AG08396 (cell line): ENCODE measurements around the gene MAML1.
A peak's percentile ranks its signal among the peaks of the same experiment; 100 is the strongest.
"Not testable (repeated sequence)": the region's sequence is repeated elsewhere in the genome, so short reads cannot be mapped to it uniquely, and the experiment has no call there.

Source experiments
- DNase-seq: peaks from one replicate; pipeline ENCODE4 v3.0.0; 2012; ENCODE audit warnings: low spot score, mixed read lengths

Gene MAML1

DNA sequence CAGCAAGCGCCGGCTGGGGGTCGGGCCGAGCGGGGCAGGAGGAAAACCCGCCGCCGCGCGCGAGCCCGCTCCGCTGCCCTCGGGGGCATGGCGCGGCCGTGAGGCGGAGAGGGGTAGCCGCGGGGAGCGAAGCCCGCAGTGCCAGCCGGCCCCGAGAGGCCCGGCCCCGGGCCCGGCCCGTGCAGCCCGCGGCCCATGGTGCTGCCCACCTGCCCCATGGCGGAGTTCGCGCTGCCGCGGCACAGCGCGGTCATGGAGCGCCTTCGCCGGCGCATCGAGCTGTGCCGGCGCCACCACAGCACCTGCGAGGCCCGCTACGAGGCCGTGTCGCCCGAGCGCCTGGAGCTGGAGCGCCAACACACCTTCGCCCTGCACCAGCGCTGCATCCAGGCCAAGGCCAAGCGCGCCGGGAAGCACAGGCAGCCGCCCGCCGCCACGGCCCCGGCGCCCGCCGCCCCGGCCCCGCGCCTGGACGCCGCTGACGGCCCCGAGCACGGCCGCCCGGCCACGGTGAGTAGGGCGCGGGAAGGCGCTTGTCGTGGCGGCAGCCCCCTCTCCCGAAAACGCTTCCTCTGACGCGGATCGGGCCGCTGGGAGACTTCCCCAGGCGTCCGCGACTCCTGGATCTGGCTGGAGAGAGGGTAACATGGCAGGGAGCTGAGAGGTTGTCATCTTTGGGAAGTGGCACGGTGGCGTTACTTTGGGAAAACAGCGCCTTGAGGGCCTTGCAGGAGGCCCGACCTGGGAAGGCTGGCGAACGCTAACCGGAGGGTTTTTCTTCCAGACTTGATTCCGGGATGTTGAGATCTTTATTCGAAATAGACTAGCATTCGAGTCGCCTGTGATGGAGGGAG, 523 bp downstream of the MAML1 start:
- DNase-seq = peak; percentile 63

DNA sequence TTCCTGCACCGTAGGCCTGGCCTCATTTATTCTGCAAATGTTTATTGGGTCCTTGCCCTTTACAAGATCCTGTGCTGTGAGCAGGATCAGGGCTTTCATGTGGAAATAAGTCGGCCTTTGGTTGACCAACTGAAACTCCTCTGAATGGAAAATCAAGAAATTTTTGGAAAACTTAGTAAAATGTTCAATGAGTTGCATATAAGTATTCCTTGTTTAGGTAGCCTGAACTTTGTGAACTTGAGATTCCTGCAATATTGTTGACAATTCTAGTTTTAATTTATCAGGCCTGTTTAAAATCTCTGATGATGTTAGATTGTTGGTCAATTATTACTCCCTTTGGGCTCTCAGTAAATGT, 1.1 kb downstream of the MAML1 start:
- DNase-seq = no peak

DNA sequence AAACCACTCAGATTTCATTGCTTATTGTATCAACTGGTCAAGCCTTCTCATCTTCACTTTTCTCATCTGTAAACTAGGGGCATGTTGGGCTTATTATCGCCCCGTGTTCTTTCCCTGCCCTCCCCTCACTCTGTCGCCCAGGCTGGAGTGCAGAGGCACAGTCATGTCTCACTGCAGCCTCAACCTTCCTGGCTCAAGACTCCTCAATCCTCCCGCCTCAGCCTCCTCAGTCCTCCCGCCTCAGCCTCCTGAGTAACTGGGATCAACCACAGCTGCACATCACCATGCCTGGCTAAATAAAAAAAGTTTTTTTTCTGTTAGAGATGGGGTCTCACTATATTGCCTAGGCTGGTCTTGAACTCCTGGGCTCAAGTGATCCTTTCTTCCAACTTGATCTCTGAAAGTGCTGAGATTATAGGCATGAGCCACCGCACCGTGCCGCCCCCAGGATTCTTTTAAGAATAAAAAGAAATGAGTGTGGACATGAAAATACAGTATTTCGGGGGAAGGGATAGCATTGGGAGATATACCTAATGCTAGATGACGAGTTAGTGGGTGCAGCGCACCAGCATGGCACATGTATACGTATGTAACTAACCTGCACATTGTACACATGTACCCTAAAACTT, 2.0 kb downstream of the MAML1 start:
- DNase-seq = no peak

DNA sequence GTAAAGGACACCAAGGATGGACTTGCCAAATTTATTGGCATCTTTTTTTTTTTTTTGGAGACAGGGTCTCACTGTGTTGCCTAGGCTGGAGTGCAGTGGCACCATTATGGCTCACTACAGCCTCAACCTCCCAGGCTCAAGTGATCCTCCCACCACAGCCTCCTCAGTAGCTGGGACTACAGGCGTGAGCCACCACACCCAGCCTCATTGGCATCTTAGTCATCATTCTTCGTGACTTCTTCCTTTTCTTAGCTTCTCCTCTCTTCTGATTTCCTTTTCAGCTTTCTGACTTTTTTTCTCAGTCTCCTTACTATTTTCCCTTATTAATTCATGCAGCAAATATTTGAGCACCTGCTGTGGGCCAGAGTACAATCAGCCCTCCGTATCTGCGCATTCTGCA, 6.1 kb downstream of the MAML1 start:
- DNase-seq = no peak

DNA sequence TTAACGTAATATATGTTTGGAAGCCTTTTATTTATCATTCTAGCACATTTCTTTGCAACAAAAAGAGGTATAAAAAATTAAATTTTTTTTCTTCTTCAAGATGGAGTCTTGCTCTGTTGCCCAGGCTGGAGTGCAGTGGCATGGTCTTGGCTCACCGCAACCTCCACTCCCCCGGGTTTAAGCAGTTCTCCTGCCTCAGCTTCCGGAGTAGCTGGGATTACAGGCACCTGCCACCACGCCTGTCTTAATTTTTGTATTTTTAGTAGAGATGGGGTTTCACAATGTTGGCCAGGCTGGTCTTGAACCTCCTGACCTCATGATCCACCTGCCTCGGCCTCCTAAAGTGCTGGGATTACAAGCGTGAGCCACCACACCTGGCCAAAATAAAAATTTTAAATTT, 11.5 kb downstream of the MAML1 start:
- DNase-seq = not testable (repeated sequence)

GRCh38 chr5:179746872-179747271, 14.2 kb downstream of the MAML1 start:
- DNase-seq = no peak

GRCh38 chr5:179747811-179748210, 15.2 kb downstream of the MAML1 start:
- no peak for DNase-seq

DNA sequence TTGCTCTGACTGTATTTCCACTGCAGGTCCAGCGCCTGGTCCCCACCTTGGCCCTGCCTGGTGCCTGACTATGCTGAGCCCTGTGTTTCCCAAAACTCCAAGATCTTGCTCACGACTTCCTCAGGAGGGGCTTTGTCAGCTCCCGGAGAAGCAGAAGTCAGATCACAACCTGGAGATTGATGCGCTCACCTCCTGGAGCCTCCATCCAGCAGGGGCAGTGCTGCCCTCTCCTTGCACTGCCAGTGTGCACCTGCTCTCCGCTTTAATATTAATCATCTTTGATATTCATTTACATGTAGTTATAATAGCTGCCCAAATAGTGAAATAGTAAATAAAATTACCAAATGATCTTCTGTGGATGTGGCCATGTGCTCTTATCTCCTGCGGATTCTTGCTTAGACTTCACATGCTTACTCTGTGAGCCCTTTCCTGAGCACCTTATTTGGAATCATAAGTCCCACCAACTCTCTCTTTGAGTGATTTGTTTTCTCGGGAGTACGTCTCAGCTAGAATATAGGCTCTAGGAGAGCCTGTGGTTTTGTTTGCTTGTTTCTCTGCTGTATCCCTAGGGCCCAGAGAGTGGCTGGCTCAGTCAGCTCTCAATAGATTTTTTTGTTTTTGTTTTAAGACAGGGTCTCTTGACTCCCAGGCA, 17.4 kb downstream of the MAML1 start:
- DNase-seq = no peak

DNA sequence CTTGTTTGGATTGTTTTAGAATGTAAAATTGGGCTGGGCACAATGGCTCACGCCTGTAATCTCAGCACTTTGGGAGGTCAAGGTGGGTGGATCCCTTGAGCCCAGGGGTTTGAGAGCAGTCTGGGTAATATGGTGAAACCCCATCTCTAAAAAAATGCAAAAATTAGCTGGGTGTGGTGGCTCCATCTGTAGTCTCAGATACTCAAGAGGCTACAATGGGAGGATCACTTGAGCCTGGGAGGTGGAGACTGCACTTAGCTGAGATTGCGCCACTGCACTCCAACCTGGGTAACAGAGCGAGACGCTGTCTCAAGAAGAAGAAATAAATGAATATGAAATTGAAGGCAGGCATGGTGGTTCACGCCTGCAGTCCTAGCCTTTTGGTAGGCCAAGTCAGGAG, 21.3 kb downstream of the MAML1 start:
- DNase-seq = no peak

DNA sequence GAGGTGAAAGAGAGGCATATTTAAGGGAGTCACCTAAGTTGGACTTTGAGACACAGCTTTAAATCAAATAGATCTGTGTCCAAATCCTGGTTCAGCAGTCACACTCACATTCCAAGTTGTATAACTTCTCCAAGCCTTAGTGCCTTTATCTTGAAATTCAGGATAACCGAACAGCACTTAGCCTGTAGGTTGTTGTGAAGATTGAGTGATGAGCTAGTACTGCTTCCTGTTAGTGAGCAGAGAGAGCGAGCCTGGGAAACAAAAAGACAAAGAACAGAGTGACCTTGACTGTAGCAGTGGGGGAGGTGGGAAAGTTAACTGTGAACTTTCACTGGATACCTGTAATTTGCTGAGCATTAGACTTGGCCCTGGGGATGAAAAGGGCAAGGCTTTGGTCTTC, 22.4 kb downstream of the MAML1 start:
- DNase-seq = no peak

DNA sequence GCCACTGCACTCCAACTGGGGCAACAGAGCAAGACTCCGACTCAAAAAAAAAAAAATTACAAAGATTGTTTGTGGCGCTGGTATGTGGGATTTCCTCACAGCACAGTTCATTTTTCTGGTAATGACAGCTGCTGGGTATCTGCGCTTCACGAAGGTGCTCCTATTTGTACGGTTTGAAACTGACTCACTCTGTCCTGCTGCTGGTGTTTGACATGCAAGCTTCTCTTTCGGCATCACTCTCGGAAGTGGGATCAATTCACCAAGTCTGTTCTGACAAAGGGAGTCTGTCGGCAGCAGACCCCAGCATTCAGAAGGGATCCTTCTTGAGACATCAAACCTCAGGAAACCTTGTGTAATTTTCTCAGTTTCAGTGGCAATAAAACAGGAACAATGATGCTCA, 26.3 kb downstream of the MAML1 start:
- no peak for DNase-seq

GRCh38 chr5:179759581-179760551, 27.2 kb downstream of the MAML1 start:
- no peak for DNase-seq

- DNase-seq = no peak
Observed at GRCh38 chr5:179762079-179762780, 29.6 kb downstream of the MAML1 start.

DNA sequence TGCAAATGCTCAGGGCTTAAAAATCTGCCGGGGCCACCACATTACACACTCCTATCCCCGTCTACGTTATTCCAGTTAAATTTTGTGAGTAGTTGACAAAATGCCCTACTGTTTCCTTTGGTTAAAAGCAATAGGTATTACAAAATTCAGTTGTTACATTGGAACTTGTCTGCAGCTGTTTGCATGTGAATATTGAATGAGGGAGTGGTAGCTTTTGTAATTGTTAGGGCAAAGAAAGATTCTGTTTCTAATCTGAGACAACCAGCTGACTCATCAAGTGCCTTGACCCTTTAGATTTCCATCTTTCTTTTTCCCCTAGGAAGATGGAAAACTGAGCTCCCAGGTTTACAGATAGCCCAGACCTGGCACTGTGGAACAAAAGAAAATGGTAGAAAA, 30.2 kb downstream of the MAML1 start:
- peak; percentile 45 for DNase-seq

- peak; percentile 77 for DNase-seq
Observed at GRCh38 chr5:179763215-179763945, 30.8 kb downstream of the MAML1 start.

DNA sequence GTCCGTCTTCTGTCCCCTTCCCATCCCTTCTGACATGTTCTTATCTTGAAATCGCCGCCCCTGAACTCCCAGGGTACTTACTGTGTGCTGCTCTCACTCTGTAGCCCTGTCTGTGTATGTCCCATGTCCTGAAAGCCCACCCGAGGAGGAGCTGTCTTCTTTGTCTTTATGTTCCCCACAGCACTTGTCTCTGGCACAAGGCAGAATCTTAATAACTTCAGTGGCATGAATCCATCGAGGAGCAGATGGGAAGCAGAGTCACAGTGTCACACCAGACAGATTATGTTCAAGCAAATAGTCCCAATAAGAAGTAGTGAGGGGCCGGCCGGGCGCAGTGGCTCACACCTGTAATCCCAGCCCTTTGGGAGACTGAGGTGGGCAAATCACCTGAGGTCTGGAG, 31.4 kb downstream of the MAML1 start:
- no peak for DNase-seq

DNA sequence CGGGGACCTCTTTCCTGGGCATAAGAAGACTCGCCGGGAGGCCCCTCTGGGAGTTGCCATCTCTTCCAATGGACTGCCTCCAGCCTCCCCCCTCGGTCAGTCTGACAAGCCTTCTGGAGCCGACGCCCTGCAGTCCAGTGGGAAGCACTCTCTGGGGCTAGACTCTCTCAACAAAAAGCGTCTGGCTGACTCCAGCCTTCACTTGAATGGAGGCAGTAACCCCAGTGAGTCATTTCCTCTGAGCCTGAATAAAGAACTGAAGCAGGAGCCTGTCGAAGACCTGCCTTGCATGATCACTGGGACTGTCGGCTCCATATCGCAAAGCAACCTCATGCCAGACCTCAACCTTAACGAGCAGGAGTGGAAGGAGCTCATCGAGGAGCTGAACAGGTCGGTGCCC, 32.8 kb downstream of the MAML1 start:
- DNase-seq = peak; percentile 72

DNA sequence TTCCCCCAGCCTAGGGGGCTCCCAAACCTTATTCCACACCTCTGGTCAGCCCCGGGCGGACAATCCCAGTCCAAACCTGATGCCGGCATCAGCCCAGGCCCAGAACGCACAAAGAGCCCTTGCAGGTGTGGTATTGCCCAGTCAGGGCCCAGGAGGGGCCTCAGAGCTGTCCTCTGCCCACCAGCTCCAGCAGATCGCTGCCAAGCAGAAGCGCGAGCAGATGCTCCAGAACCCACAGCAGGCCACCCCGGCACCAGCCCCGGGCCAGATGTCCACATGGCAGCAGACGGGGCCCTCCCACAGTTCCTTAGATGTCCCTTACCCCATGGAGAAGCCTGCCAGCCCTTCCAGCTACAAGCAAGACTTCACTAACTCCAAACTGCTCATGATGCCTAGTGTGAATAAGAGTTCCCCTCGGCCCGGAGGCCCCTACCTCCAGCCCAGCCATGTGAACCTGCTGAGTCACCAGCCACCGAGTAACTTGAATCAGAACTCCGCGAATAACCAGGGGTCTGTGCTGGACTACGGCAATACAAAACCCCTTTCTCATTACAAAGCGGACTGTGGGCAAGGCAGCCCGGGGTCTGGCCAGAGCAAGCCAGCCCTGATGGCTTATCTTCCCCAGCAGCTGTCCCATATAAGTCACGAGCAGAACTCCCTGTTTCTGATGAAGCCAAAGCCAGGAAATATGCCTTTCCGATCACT, 33.6 kb downstream of the MAML1 start:
- DNase-seq = no peak

GRCh38 chr5:179766726-179767455, 34.3 kb downstream of the MAML1 start:
- no peak for DNase-seq
